RWPE2 (cell line): ENCODE measurements around the gene CCL2.
"Not testable (repeated sequence)": the region's sequence is repeated elsewhere in the genome, so short reads cannot be mapped to it uniquely, and the experiment has no call there.

Experiments used
- ATAC-seq: fragments of 200-7000 bp; cut with Tn5 transposase; 3 replicates; pipeline ENCODE4 v1.9.1; 2021; ENCODE audit warnings: low read depth
- DNase-seq: peaks from one replicate; pipeline ENCODE4 v3.0.0-alpha.2; 2020; ENCODE audit warnings: low spot score
- H3K27ac ChIP-seq: fragments of 450-650 bp; 2 replicates; pipeline ENCODE4 v1.5.1; 2017; ENCODE audit warnings: mild to moderate bottlenecking; ENCODE audit not compliant: poor library complexity, severe bottlenecking
- H3K27me3 ChIP-seq: fragments of 250-450 bp; sonication (Bioruptor Pico); 2 replicates; pipeline ENCODE4 v1.5.1; 2021; ENCODE audit warnings: mild to moderate bottlenecking, moderate library complexity; ENCODE audit not compliant: insufficient read depth, poor library complexity, severe bottlenecking
- H3K36me3 ChIP-seq: fragments of 250-450 bp; sonication (Bioruptor Pico); 2 replicates; pipeline ENCODE4 v1.5.1; 2020; ENCODE audit warnings: low read depth, mild to moderate bottlenecking, moderate library complexity
- H3K4me1 ChIP-seq: fragments of 250-450 bp; sonication (Bioruptor Pico); 2 replicates; pipeline ENCODE4 v1.5.1; 2021; ENCODE audit warnings: mild to moderate bottlenecking, moderate library complexity; ENCODE audit not compliant: insufficient read depth, poor library complexity, severe bottlenecking
- H3K4me3 ChIP-seq: fragments of 250-450 bp; sonication (Bioruptor Pico); 2 replicates; pipeline ENCODE4 v1.5.1; 2021; ENCODE audit warnings: mild to moderate bottlenecking, moderate library complexity; ENCODE audit not compliant: severe bottlenecking
- H3K9me3 ChIP-seq: fragments of 250-450 bp; sonication (Bioruptor Pico); 2 replicates; pipeline ENCODE4 v1.5.1; 2021; ENCODE audit warnings: mild to moderate bottlenecking, moderate library complexity; ENCODE audit not compliant: severe bottlenecking
- TF ChIP-seq, protein P1 (sequence below): fragments of 450-650 bp; IDR thresholded peaks from one replicate; pipeline ENCODE4 v1.5.1; 2017; ENCODE audit warnings: mild to moderate bottlenecking, moderate library complexity; ENCODE audit not compliant: poor library complexity, severe bottlenecking

CCL2 gene

GRCh38 chr17:34222722-34223497, 32.2 kb upstream of the CCL2 start:
- no peak for ATAC-seq
- Histone ChIP-seq H3K4me3 (no peak overlapping the region), H3K27me3 (no peaks in the 10 kb centered on the region), H3K4me1 (no peaks in the 10 kb centered on the region), H3K27ac (no peak overlapping the region), H3K9me3 (no peaks in the 10 kb centered on the region), H3K36me3 (no peaks in the 10 kb centered on the region)
- TF ChIP-seq, protein P1, sequence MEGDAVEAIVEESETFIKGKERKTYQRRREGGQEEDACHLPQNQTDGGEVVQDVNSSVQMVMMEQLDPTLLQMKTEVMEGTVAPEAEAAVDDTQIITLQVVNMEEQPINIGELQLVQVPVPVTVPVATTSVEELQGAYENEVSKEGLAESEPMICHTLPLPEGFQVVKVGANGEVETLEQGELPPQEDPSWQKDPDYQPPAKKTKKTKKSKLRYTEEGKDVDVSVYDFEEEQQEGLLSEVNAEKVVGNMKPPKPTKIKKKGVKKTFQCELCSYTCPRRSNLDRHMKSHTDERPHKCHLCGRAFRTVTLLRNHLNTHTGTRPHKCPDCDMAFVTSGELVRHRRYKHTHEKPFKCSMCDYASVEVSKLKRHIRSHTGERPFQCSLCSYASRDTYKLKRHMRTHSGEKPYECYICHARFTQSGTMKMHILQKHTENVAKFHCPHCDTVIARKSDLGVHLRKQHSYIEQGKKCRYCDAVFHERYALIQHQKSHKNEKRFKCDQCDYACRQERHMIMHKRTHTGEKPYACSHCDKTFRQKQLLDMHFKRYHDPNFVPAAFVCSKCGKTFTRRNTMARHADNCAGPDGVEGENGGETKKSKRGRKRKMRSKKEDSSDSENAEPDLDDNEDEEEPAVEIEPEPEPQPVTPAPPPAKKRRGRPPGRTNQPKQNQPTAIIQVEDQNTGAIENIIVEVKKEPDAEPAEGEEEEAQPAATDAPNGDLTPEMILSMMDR, result no peak
- no peak for DNase-seq

- no peaks in the 10 kb centered on the region for H3K9me3 ChIP-seq
- no peaks in the 10 kb centered on the region for H3K27me3 ChIP-seq
- DNase-seq, result no peak
- TF ChIP-seq, protein P1, result no peak
- H3K27ac ChIP-seq, result no peak overlapping the region
- H3K4me1 ChIP-seq, result no peaks in the 10 kb centered on the region
- no peak overlapping the region for H3K4me3 ChIP-seq
- no peaks in the 10 kb centered on the region for H3K36me3 ChIP-seq
- no peak for ATAC-seq
Observed at GRCh38 chr17:34225046-34225445, 30.0 kb upstream of the CCL2 start.

GRCh38 chr17:34226011-34226743, 28.9 kb upstream of the CCL2 start:
- Histone ChIP-seq H3K36me3 (no peaks in the 10 kb centered on the region), H3K9me3 (no peaks in the 10 kb centered on the region), H3K27ac (no peak overlapping the region), H3K4me1 (no peaks in the 10 kb centered on the region), H3K4me3 (no peak overlapping the region), H3K27me3 (no peaks in the 10 kb centered on the region)
- ATAC-seq (no peak), DNase-seq (no peak)
- TF ChIP-seq, protein P1, result no peak

DNA sequence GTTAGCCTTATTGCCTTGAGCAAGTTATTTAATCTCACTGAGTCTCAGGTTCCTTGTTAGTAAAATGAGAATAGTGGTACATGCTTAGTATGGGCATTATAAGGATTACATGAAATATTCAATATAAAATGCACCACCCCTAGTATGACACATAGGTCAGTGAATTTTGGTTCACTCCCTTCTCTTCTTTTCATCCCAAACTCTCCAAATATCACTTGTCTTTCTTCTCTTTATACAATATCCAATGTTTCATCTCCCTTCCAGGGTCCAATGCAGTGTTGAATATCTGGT, 28.4 kb upstream of the CCL2 start:
- Histone ChIP-seq H3K27me3 (no peaks in the 10 kb centered on the region), H3K4me3 (no peak overlapping the region), H3K9me3 (no peaks in the 10 kb centered on the region), H3K4me1 (no peaks in the 10 kb centered on the region), H3K27ac (no peak overlapping the region), H3K36me3 (no peaks in the 10 kb centered on the region)
- ATAC-seq (no peak), DNase-seq (no peak)
- TF ChIP-seq, protein P1, result no peak

DNA sequence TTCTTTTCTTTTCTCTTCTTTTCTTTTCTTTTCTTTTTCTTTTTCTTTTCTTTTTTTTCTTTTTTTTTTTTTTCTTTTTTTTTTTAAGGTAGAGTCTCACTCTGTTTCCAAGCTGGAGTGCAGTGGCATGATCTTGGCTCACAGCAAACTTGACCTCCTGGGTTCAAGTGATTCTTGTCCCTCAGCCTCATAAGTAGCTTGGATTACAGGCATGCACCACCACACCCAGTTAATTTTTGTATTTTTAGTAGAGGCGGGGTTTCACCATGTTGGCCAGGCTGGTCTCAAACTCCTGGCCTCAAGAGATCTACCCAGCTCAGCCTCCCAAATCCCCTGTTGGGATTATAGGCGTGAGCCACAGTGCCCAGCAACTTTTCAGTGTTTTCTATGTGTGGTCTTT, 27.8 kb upstream of the CCL2 start:
- not testable (repeated sequence) for H3K4me3 ChIP-seq, H3K9me3 ChIP-seq, H3K27ac ChIP-seq, H3K36me3 ChIP-seq, ATAC-seq, DNase-seq, H3K27me3 ChIP-seq, H3K4me1 ChIP-seq
